ENCODE measurements around the gene NIPAL3.
"Not testable (repeated sequence)": the region's sequence is repeated elsewhere in the genome, so short reads cannot be mapped to it uniquely, and the experiment has no call there.

NIPAL3 gene

DNA sequence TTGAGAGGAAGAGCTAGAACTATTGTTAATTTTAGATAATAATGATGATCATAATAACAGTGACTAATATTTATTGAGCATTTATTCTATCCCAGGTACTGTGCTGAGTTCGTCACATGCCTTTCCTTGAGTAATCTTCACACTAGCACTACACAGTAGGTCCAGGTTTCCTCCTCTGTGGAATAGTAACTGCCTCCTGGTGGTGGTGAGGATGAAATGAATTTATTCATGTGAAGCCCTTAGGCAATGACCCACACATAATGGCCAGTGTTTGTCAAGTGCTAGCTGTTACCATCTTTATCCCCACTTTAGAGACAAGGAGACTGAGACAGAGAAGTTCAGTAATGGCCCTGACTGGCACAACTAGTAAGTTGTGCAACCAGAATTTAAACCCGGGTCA, 5.9 kb downstream of the NIPAL3 start:
- DNase-seq (ENCODE audit: low read depth, low spot score), result no peak

GRCh38 chr1:24424207-24424606, 8.6 kb downstream of the NIPAL3 start:
- DNase-seq (ENCODE audit: low read depth, low spot score), result no peak

DNA sequence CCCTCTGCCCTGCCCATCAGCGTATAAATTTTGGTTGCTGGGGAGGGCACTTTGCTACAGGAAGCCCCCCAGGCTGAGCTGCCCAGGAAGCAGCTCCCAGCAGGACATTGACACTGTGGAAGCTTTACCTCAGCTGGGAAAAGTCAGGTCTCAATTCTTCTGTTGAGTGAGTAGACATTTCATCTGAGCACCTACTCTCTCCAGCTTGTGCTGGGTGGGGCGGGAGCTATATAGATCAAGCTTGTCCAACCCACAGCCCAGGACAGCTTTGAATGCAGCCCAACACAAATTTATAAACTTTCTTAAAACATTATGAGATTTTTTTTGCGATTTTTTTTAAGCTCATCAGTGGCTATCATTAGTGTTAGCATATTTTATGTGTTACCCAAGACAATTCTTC, 9.4 kb downstream of the NIPAL3 start:
- DNase-seq (ENCODE audit: low read depth, low spot score), result no peak

- DNase-seq (ENCODE audit: low read depth, low spot score), result no peak
Observed at GRCh38 chr1:24425441-24425840, 9.8 kb downstream of the NIPAL3 start.

DNA sequence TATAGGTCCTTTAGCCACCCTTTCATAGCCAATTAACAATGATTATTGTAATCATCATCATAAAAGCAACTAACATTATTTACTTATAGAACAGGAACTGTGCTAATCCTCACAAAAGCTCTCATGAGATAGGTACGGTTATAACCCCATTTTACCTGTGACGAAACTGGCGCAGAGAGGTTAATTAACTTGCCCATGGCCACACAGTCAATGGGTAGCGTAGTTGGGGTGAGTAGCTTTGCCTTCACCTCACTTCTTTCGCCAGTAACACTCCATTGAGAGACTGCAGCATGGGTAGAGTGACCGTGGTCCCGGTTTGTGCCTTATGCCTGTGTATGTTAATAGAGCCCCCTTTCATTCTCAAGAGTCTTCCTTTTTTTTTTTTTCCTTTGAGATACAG, 10.3 kb downstream of the NIPAL3 start:
- no peak for DNase-seq (ENCODE audit: low read depth, low spot score)

- no peak for DNase-seq (ENCODE audit: low read depth, low spot score)
Observed at GRCh38 chr1:24426744-24427544, 11.3 kb downstream of the NIPAL3 start.

DNA sequence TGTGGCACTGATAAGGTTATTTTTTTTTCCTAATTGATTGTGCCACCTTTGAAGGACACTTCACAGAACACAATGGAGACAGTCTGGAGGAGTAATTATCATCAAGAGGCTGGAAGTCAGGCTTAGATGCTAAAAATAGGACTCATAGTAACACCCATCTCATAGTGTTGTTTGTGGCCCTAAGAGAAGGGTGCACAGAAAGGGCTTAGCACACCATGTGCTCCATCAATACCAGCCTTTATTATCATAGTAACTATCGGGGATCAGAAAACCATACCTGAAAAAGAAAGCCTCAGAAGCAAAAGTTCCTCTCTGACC, 11.9 kb downstream of the NIPAL3 start:
- DNase-seq (ENCODE audit: low read depth, low spot score), result no peak

DNA sequence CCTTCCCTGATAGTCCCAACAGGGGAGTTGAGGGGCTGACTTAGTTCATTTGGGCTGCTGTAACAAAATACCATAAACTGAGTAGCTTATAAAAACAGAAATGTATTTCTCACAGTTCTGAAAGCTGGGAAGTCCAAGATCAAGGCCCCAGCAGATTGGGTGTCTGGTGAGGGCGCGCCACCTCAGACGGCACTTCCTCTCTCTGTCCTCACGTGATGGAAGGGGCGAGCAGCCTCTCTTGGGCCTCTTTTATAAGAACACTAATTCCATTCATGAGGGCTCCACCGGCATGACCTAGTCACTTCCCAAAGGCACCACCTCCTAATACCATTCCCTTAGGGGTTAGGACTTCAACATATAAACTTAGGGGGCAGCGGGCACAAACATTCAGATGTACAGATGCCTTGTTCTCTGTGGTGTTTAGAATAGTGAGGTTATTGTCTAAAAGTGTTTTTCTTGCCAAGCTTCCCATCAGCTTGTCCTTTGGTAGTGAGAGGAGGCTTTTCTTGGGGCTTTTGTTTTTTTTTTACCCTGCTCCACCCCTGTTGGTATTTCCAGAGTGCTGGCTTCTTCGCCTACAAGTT, 20.3 kb downstream of the NIPAL3 start:
- DNase-seq (ENCODE audit: low read depth, low spot score), result no peak

DNA sequence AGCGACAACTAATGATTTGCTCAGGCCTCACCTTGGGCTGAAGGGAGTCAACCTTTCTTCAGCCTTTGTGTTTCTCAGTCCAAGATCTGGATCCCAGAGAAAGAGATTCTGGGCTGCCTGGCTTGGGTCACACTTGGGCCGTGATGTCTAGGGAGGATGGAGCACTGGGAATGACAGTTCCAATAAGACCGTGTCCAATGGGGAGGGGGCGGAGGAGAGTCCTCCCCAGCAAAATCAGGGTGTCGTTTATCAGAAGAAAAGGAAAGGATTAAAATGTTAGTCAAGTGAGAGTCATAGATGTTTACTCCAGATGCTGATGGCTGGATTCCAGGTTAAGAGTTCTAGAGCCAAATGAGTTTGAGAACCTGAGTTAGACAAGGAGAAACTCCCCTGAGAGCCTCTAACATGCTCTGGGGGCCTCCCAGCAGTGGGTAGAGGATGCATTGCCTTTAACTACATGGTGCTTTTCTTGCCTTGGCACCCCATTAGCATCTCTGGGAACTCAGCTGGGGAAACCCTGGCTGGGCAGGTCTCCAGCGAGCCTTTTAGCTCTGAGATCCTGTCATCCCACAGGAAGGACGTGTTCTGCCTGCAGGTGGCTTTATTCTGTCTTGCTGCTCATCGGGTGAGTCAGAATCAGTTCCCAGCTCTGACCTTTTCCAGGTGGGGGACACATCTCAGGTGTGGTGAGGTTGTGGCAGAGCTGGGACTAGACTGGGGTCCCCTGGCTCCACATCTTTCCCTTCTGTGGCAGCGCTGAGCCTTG, 22.2 kb downstream of the NIPAL3 start:
- DNase-seq (ENCODE audit: low read depth, low spot score), result no peak

GRCh38 chr1:24438423-24438901, 22.9 kb downstream of the NIPAL3 start:
- DNase-seq (ENCODE audit: low read depth, low spot score), result no peak

- no peak for DNase-seq (ENCODE audit: low read depth, low spot score)
Observed at GRCh38 chr1:24440436-24440835, 24.8 kb downstream of the NIPAL3 start.

DNA sequence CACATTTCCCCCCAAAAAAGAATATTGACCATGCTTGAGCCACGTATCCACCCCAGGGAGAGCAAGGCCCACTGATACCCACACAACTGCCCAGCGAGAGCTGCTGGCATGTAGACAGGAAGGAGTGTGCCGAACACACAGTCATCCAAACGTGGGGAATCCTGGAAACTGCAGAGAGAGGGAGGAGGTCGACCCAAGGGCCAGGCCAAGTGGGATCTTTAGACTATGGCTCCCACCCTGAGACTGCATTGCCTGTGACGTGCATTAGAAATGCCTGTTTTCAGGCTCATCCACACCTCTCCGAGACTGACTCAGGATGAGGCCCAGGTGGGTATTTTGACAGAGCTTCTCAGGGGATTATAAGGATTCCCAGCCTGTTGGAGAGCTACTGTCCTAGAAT, 25.9 kb downstream of the NIPAL3 start:
- no peak for DNase-seq (ENCODE audit: low read depth, low spot score)

- DNase-seq (ENCODE audit: low read depth, low spot score), result no peak
Observed at GRCh38 chr1:24441996-24442668, 26.5 kb downstream of the NIPAL3 start.

DNA sequence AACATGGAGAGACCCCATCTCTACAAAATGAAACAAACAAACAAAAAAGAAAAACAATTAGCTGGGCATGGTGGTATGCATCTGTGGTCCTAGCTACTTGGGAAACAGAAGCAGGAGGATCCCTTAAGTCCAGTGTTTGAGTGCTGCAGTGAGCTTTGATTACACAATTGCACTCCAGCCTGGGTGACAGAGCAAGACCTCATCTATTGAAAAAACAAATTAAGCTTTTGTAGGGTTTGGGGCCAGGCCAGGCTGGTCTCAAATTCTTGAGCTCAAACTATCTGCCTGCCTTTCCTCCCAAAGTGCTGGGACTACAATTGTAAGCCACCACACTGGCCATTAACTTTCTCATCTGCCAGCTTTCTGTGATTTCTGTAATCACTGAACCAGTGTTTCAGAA, 27.2 kb downstream of the NIPAL3 start:
- DNase-seq (ENCODE audit: low read depth, low spot score), result no peak

DNA sequence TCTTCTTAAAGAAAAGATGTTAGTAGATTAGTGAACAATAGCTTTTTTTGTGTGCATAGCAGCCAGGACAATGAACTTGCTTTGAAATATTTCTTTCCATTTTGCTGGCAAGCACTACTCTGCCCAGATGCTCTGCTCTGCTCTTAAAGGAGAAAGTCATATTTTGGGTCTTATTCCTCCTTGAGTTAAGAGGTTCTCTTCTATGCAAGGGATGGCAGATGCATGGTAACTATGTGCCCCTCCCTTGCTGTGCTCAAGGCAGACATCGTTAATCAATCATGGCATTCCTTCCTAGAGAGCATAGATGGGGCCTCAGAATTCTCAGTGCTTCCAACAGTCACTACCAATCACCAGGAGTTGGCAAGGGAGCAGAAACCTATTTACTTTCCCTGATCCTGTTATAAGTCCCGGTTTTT, 27.6 kb downstream of the NIPAL3 start:
- DNase-seq (ENCODE audit: low read depth, low spot score), result no peak

- not testable (repeated sequence) for DNase-seq (ENCODE audit: low read depth, low spot score)
Observed at GRCh38 chr1:24446446-24446845, 30.8 kb downstream of the NIPAL3 start.

DNA sequence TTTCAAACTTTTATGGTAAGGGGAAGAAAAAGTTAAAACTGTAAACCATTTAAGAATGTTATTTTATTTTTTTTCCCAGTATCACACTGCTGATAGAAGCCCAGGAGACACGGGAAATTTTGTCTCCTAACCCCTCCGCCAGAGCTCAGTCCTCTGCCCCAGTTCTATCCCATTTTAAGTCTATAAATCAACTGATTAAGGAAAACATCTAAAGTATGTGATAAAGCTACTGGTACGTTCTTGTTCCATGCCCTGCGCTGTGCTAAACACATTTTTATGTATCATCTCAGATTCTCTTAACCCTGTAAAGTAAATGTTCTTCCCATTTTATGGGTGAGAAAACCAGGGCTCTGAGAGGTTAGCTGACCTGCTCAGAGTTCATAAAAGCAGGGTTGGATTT, 34.7 kb downstream of the NIPAL3 start:
- DNase-seq (ENCODE audit: low read depth, low spot score), result no peak

DNA sequence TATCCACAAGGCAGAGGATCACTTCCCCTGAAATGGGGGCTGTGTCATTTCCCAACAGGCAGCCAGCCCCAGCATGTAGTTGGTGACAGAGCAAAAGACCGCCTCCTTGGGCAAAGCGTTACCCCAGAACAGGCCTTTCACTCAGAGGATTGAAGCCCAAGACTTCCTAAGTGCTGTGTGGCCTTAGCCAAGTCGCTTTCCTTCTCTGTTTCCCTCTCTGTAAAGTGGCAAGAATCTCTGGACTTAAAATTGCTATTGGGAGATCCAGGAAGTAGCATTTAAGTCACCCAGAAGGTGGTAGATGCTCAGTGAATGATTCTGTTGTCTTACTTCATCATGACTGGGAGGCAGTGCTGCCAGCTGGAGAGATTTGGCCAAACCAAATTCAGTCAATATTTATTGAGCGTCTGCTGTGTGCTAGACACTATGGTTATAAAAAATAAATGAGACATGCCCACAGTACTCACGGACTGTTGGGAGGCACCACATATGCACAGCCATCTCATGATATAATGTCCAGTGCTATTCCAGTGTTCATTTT, 35.3 kb downstream of the NIPAL3 start:
- DNase-seq (ENCODE audit: low read depth, low spot score), result no peak

GRCh38 chr1:24451746-24452145, 36.1 kb downstream of the NIPAL3 start:
- no peak for DNase-seq (ENCODE audit: low read depth, low spot score)

DNA sequence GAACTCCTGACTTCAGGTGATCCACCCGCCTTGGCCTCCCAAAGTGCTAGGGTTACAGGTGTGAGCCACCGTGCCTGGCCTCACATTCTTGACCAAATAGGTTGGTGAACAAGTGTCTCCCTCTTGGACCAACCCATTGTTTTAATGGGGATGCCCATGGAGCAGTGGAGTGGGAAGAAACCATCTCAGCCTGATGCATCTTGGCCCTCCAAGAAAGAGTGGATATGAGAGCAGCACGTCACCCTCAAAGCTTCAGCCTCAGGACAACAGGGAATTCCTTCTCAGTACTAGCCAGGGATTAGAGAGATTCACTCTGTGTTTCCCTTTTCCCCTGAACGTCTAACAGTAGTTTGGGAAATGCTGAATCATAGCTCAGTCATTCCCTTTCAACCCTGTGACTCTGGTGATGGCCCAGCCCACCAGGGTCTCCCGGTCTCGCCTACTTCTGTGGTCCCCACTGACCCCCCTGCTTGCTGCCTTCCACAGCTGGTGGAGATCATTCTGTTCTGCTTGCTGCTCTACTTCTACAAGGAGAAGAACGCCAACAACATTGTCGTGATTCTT, 37.4 kb downstream of the NIPAL3 start:
- DNase-seq (ENCODE audit: low read depth, low spot score), result no peak

DNA sequence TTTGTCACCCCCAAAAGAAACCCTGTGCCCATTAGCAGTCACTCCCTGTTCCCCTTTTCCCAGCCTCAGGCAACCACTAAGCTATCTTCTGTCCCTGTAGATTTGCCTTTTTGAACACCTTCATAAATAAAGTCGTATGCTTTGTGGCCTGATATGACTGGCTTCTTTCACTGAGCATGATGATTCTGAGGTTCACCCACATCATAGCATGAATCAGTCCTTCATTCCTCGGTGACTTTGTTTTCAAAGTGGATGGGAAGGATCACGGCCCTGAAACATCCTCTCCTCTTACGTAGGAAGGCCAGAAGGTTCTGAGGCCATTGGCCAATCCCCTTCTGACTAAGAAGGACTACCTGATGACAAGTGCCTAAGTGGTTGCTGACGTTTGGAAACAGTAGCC, 39.1 kb downstream of the NIPAL3 start:
- no peak for DNase-seq (ENCODE audit: low read depth, low spot score)

- DNase-seq (ENCODE audit: low read depth, low spot score), result no peak
Observed at GRCh38 chr1:24455272-24455671, 39.7 kb downstream of the NIPAL3 start.
